NCI-H460 (cell line): ENCODE measurements around the gene FKBP4. TPM values are rescaled to one million over a fixed set of nuclear protein-coding genes. Genes with fewer than 3 reads are reported as not detected.
A peak's percentile ranks its signal among the peaks of the same experiment; 100 is the strongest.
"Not testable (repeated sequence)": the region's sequence is repeated elsewhere in the genome, so short reads cannot be mapped to it uniquely, and the experiment has no call there.

ENCODE experiments used
- DNase-seq: peaks from one replicate; pipeline ENCODE4 v3.0.0-alpha.2; 2016; ENCODE audit warnings: low read depth; ENCODE audit errors: extremely low read depth
- polyA plus RNA-seq: library from polyadenylated mRNA; depleted of rRNA; stranded (reverse); fragments of >200 nt; gene quantifications from 2 replicates; pipeline ENCODE4 v1.2.3, GENCODE V29; 2014; cell fraction: nucleus; rRNA removed
- total RNA-seq: library from RNA; depleted of rRNA; stranded (reverse); fragments of >200 nt; shearing (Covaris generic); gene quantifications from 2 replicates; pipeline ENCODE4 v1.2.3, GENCODE V29; 2014; rRNA removed

FKBP4 gene
- 41.8 and 47.7 TPM in 2 replicates for total RNA-seq
- polyA plus RNA-seq: 58.0 and 89.9 TPM in 2 replicates

GRCh38 chr12:2794736-2795289 is at the start of gene FKBP4:
Gene FKBP4, plus strand, starts transcription at chr12:2794970. Its CDS starts 170 bp downstream, at chr12:2795140.
- peak; percentile 57 for DNase-seq

- DNase-seq: no peak
These were observed 49.1 kb upstream of the FKBP4 start for GRCh38 chr12:2745655-2746054.

GRCh38 chr12:2749580-2749979 is 45.2 kb upstream of the FKBP4 start:
- DNase-seq: no peak

GRCh38 chr12:2750185-2750584 is 44.6 kb upstream of the FKBP4 start:
- DNase-seq: no peak

- no peak for DNase-seq
These were observed 43.5 kb upstream of the FKBP4 start for GRCh38 chr12:2751230-2751629.

GRCh38 chr12:2751686-2752085 is 43.1 kb upstream of the FKBP4 start:
- no peak for DNase-seq

GRCh38 chr12:2752676-2753371 is 41.9 kb upstream of the FKBP4 start:
- peak; percentile 62 for DNase-seq

- DNase-seq: no peak
These were observed 41.2 kb upstream of the FKBP4 start for GRCh38 chr12:2753536-2753935.

GRCh38 chr12:2754208-2754607 is 40.6 kb upstream of the FKBP4 start:
- DNase-seq: no peak

- no peak for DNase-seq
These were observed 38.0 kb upstream of the FKBP4 start for GRCh38 chr12:2756756-2757155.

- no peak for DNase-seq
These were observed 35.0 kb upstream of the FKBP4 start for GRCh38 chr12:2759733-2760132.

GRCh38 chr12:2764398-2764797 is 30.4 kb upstream of the FKBP4 start:
- DNase-seq: no peak

GRCh38 chr12:2765052-2765451 is 29.7 kb upstream of the FKBP4 start:
- no peak for DNase-seq

GRCh38 chr12:2765608-2766007 is 29.2 kb upstream of the FKBP4 start:
- DNase-seq: no peak

- no peak for DNase-seq
These were observed 26.4 kb upstream of the FKBP4 start for GRCh38 chr12:2768224-2768961.

GRCh38 chr12:2769866-2770533 is 24.8 kb upstream of the FKBP4 start:
- DNase-seq: no peak

- DNase-seq: not testable (repeated sequence)
These were observed 24.2 kb upstream of the FKBP4 start for GRCh38 chr12:2770544-2770943.

GRCh38 chr12:2772370-2772769 is 22.4 kb upstream of the FKBP4 start:
- DNase-seq: no peak

- DNase-seq: no peak
These were observed 21.4 kb upstream of the FKBP4 start for GRCh38 chr12:2773199-2773875.

GRCh38 chr12:2775431-2775830 is 19.3 kb upstream of the FKBP4 start:
- no peak for DNase-seq
